HCT116 (cell line): ENCODE data around the gene LILRB1.

Source experiments
- FOSL1 ChIP-seq: IDR thresholded peaks from 2 replicates; pipeline ENCODE4 v1.6.1; 2012; ENCODE audit warnings: low read depth
- POLR2A ChIP-seq: IDR thresholded peaks from 2 replicates; pipeline ENCODE4 v1.7.0; 2011; ENCODE audit warnings: borderline replicate concordance; ENCODE audit not compliant: insufficient read depth, insufficient read length; ENCODE audit errors: extremely low read depth
- POLR2AphosphoS5 ChIP-seq: IDR thresholded peaks from 2 replicates; pipeline ENCODE4 v1.6.1; 2011; ENCODE audit warnings: mild to moderate bottlenecking, low read depth, low read length, moderate library complexity
- SP1 ChIP-seq: IDR thresholded peaks from 2 replicates; pipeline ENCODE4 v1.6.1; 2012; ENCODE audit warnings: low read depth
- TCF7L2 ChIP-seq: IDR thresholded peaks from 2 replicates; pipeline ENCODE4 v1.7.0; 2011; ENCODE audit warnings: borderline replicate concordance, inconsistent platforms; ENCODE audit not compliant: insufficient read depth, insufficient read length; ENCODE audit errors: extremely low read depth
- YY1 ChIP-seq: IDR thresholded peaks from 2 replicates; pipeline ENCODE4 v1.6.1; 2011; ENCODE audit warnings: low read length, low read depth, moderate library complexity, mild to moderate bottlenecking; ENCODE audit not compliant: insufficient replicate concordance; ENCODE audit errors: extremely low read depth
- ZNF274 ChIP-seq: fragments of 200-500 bp; sonication (Bioruptor generic); IDR thresholded peaks from 2 replicates; pipeline ENCODE4 v1.6.1; 2014; ENCODE audit warnings: mild to moderate bottlenecking, low read depth, low read length, inconsistent platforms

DNA sequence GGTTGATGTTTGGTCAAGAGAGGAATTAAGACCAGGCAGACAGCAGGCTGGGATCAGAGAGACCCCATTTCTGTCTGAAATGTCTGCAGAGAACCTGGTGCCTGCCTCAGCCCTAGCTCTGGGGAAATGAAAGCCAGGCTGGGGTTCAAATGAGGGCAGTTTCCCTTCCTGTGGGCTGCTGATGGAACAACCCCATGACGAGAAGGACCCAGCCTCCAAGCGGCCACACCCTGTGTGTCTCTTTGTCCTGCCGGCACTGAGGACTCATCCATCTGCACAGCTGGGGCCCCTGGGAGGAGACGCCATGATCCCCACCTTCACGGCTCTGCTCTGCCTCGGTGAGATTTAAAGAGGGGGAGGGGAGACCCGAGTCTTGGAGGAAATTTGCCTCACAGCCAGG lies 32.4 kb downstream of the LILRB1 start, which contains the start of gene LILRB4:
- no peak for TF ChIP-seq SP1
- TF ChIP-seq POLR2A = no peak
- no peak for TF ChIP-seq ZNF274
- no peak for TF ChIP-seq TCF7L2
- TF ChIP-seq POLR2AphosphoS5 = no peak
- TF ChIP-seq YY1 = no peak
- no peak for TF ChIP-seq FOSL1
